PFSK-1 (cell line): Measurements from ENCODE around the gene RGS12.

Experiments
- POLR2AphosphoS5 ChIP-seq: IDR thresholded peaks from 2 replicates; pipeline ENCODE4 v1.6.1; 2012; ENCODE audit warnings: low read depth, mild to moderate bottlenecking, control low read depth, low read length, moderate library complexity
- SIN3A ChIP-seq: IDR thresholded peaks from 2 replicates; pipeline ENCODE4 v1.6.1; 2012; ENCODE audit warnings: mild to moderate bottlenecking, low read length, moderate library complexity, borderline replicate concordance; ENCODE audit not compliant: insufficient read depth
- TAF1 ChIP-seq: IDR thresholded peaks from 2 replicates; pipeline ENCODE4 v1.6.1; 2012; ENCODE audit warnings: low read length, control low read depth, borderline replicate concordance; ENCODE audit not compliant: insufficient read depth

DNA sequence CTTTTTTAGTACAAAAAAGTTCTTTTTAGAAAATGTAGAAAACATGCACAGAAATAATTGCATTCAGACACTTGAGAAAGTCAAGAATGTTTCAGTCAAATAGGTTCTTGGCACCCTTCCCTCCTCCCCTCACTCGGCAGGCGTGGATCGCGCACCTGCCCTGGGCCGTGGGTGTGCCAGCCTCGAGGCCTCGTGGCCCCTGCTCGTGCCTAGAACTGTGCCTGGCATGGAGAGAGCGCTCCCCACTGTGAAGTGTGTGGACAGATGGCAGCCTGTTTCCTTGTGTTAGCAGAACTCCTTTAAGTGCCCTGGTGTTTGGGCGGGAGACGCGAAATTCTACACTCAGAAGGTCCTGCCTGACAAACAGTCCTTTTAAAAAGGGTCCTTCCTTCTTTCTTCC is 14.7 kb downstream of the RGS12 start:
- no peak for TF ChIP-seq POLR2AphosphoS5
- no peak for TF ChIP-seq SIN3A
- TF ChIP-seq TAF1 = no peak
